GM12873 (cell line): Measurements from ENCODE around the gene CCN5.
A peak's percentile ranks its signal among the peaks of the same experiment; 100 is the strongest.

Source experiments
- CTCF ChIP-seq: IDR thresholded peaks from 2 replicates; pipeline ENCODE4 v1.5.1; 2012; ENCODE audit warnings: low read depth, mild to moderate bottlenecking, moderate library complexity, low read length, control low read depth; ENCODE audit not compliant: insufficient read depth; ENCODE audit errors: missing control alignments

The CCN5 gene

GRCh38 chr20:44692932-44693480 is 22.2 kb upstream of the CCN5 start:
- no peak for TF ChIP-seq CTCF

GRCh38 chr20:44693627-44694026 is 21.5 kb upstream of the CCN5 start:
- TF ChIP-seq CTCF = no peak

GRCh38 chr20:44694159-44694558 is 21.0 kb upstream of the CCN5 start:
- no peak for TF ChIP-seq CTCF

GRCh38 chr20:44695295-44695673 is 19.9 kb upstream of the CCN5 start:
- no peak for TF ChIP-seq CTCF

- TF ChIP-seq CTCF = no peak
Measured at GRCh38 chr20:44695674-44696300, 19.4 kb upstream of the CCN5 start.

GRCh38 chr20:44696315-44696714 is 18.9 kb upstream of the CCN5 start:
- peak; percentile 39 for TF ChIP-seq CTCF

GRCh38 chr20:44698351-44698750 is 16.8 kb upstream of the CCN5 start:
- TF ChIP-seq CTCF = no peak
